ENCODE data around the gene GNG12.

Gene GNG12

GRCh38 chr1:67832737-67833601 lies at the start of gene GNG12:
Gene GNG12 (minus strand): TSS chr1:67833467. CDS start chr1:67707686, 125,781 bp downstream.
- DNase-seq: no peak

- DNase-seq: no peak
Observed at GRCh38 chr1:67882196-67882958, 49.1 kb upstream of the GNG12 start.

- peak; percentile 81 to 86 for DNase-seq
Observed at GRCh38 chr1:67880056-67880601, 46.9 kb upstream of the GNG12 start.

GRCh38 chr1:67879485-67879884 lies 46.2 kb upstream of the GNG12 start:
- no peak for DNase-seq

GRCh38 chr1:67874501-67875111 lies 41.3 kb upstream of the GNG12 start:
- DNase-seq: no peak

- DNase-seq: no peak
Observed at GRCh38 chr1:67869233-67869632, 36.0 kb upstream of the GNG12 start.

- no peak for DNase-seq
Observed at GRCh38 chr1:67863637-67864036, 30.4 kb upstream of the GNG12 start.

GRCh38 chr1:67862685-67863084 lies 29.4 kb upstream of the GNG12 start:
- no peak for DNase-seq

GRCh38 chr1:67861856-67862516 lies 28.7 kb upstream of the GNG12 start:
- DNase-seq: no peak

- no peak for DNase-seq
Observed at GRCh38 chr1:67860776-67861175, 27.5 kb upstream of the GNG12 start.

- no peak for DNase-seq
Observed at GRCh38 chr1:67856921-67857320, 23.7 kb upstream of the GNG12 start.

- DNase-seq: no peak
Observed at GRCh38 chr1:67855961-67856360, 22.7 kb upstream of the GNG12 start.

- no peak for DNase-seq
Observed at GRCh38 chr1:67855444-67855843, 22.2 kb upstream of the GNG12 start.

GRCh38 chr1:67853704-67854103 lies 20.4 kb upstream of the GNG12 start:
- DNase-seq: peak; percentile 57 to 62

- no peak for DNase-seq
Observed at GRCh38 chr1:67851800-67852199, 18.5 kb upstream of the GNG12 start.

- DNase-seq: no peak
Observed at GRCh38 chr1:67850611-67851075, 17.4 kb upstream of the GNG12 start.

- DNase-seq: no peak
Observed at GRCh38 chr1:67850151-67850551, 16.9 kb upstream of the GNG12 start.

- DNase-seq: no peak
Observed at GRCh38 chr1:67847466-67847865, 14.2 kb upstream of the GNG12 start.

- no peak for DNase-seq
Observed at GRCh38 chr1:67846538-67846937, 13.3 kb upstream of the GNG12 start.

GRCh38 chr1:67844988-67845387 lies 11.7 kb upstream of the GNG12 start:
- DNase-seq: no peak

GRCh38 chr1:67843746-67844145 lies 10.5 kb upstream of the GNG12 start:
- DNase-seq: no peak

GRCh38 chr1:67843331-67843730 lies 10.1 kb upstream of the GNG12 start:
- no peak for DNase-seq

GRCh38 chr1:67840449-67840848 lies 7.2 kb upstream of the GNG12 start:
- DNase-seq: no peak

All from NCI-H1930 (cell line).